ENCODE results near the gene ASF1B. TPM values are rescaled to one million over a fixed set of nuclear protein-coding genes. Genes with fewer than 3 reads are reported as not detected.

ASF1B gene
- total RNA-seq, 4 donors from 2014 or later, result 1.2 TPM; not detected in 3

- H3K36me3 ChIP-seq, result peaks cover 0 to 46% of the 10 kb centered on the region in 2 donors
- no peaks in the 10 kb centered on the region for H3K9me3 ChIP-seq
- H3K4me1 ChIP-seq, result peaks cover 3 to 35% (median 23%) of the 10 kb centered on the region in 3 donors
- TF ChIP-seq, protein P1, sequence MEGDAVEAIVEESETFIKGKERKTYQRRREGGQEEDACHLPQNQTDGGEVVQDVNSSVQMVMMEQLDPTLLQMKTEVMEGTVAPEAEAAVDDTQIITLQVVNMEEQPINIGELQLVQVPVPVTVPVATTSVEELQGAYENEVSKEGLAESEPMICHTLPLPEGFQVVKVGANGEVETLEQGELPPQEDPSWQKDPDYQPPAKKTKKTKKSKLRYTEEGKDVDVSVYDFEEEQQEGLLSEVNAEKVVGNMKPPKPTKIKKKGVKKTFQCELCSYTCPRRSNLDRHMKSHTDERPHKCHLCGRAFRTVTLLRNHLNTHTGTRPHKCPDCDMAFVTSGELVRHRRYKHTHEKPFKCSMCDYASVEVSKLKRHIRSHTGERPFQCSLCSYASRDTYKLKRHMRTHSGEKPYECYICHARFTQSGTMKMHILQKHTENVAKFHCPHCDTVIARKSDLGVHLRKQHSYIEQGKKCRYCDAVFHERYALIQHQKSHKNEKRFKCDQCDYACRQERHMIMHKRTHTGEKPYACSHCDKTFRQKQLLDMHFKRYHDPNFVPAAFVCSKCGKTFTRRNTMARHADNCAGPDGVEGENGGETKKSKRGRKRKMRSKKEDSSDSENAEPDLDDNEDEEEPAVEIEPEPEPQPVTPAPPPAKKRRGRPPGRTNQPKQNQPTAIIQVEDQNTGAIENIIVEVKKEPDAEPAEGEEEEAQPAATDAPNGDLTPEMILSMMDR (IDR thresholded peaks at IDR 0.05), result peak in 2 of 4 experiments; percentile 21 to 27
- no peak for TF ChIP-seq POLR2AphosphoS5 (IDR thresholded peaks at IDR 0.05)
- no peak for ATAC-seq
- 27% methylated on average over 5 of the region's 10 CpGs; no CpG with 5 or more reads in 1 of the 2 donors for WGBS, 2 donors (ENCODE audit: low coverage in 1 of 2)
- no peaks in the 10 kb centered on the region for H3K27me3 ChIP-seq
- peak overlapping the region; percentile 27 to 84 (median 80) for H3K27ac ChIP-seq
- H3K4me3 ChIP-seq, result peak overlapping the region in 1 of 2 donors; percentile 34
These were observed 13.8 kb upstream of the ASF1B start for GRCh38 chr19:14150041-14150769.

GRCh38 chr19:14149509-14149994 is 13.2 kb upstream of the ASF1B start:
- Histone ChIP-seq H3K27ac (peak overlapping the region; percentile 27 to 84 (median 80)), H3K4me1 (peaks cover 3 to 35% (median 23%) of the 10 kb centered on the region in 3 donors), H3K9me3 (no peaks in the 10 kb centered on the region), H3K36me3 (peaks cover 0 to 39% of the 10 kb centered on the region in 2 donors), H3K4me3 (peak overlapping the region in 1 of 2 donors; percentile 34), H3K27me3 (no peaks in the 10 kb centered on the region)
- WGBS, 2 donors (ENCODE audit: low coverage in 1 of 2), result 0% methylated on average over 4 to 14 of the region's 21 CpGs
- peak; percentile 68 for ATAC-seq
- TF ChIP-seq POLR2AphosphoS5 (IDR thresholded peaks at IDR 0.05), result no peak
- TF ChIP-seq EP300 (IDR thresholded peaks at IDR 0.05), result no peak
- TF ChIP-seq POLR2A (IDR thresholded peaks at IDR 0.05), result no peak
- TF ChIP-seq, protein P1 (IDR thresholded peaks at IDR 0.05), result no peak

- Histone ChIP-seq H3K4me1 (peaks cover 3 to 35% (median 23%) of the 10 kb centered on the region in 3 donors), H3K9me3 (no peaks in the 10 kb centered on the region), H3K27me3 (no peaks in the 10 kb centered on the region), H3K27ac (peak overlapping the region; percentile 21 to 84 (median 80)), H3K36me3 (peaks cover 0 to 32% of the 10 kb centered on the region in 2 donors), H3K4me3 (peak overlapping the region in 1 of 2 donors; percentile 34)
- ATAC-seq, result peak; percentile 10
- WGBS, 2 donors (ENCODE audit: low coverage in 1 of 2), result 49% methylated on average over 6 of the region's 13 CpGs; no CpG with 5 or more reads in 1 of the 2 donors
- TF ChIP-seq POLR2A (IDR thresholded peaks at IDR 0.05) (no peak), EP300 (IDR thresholded peaks at IDR 0.05) (no peak), POLR2AphosphoS5 (IDR thresholded peaks at IDR 0.05) (no peak)
- TF ChIP-seq, protein P1 (IDR thresholded peaks at IDR 0.05), result no peak
These were observed 12.5 kb upstream of the ASF1B start for GRCh38 chr19:14148751-14149410.

DNA sequence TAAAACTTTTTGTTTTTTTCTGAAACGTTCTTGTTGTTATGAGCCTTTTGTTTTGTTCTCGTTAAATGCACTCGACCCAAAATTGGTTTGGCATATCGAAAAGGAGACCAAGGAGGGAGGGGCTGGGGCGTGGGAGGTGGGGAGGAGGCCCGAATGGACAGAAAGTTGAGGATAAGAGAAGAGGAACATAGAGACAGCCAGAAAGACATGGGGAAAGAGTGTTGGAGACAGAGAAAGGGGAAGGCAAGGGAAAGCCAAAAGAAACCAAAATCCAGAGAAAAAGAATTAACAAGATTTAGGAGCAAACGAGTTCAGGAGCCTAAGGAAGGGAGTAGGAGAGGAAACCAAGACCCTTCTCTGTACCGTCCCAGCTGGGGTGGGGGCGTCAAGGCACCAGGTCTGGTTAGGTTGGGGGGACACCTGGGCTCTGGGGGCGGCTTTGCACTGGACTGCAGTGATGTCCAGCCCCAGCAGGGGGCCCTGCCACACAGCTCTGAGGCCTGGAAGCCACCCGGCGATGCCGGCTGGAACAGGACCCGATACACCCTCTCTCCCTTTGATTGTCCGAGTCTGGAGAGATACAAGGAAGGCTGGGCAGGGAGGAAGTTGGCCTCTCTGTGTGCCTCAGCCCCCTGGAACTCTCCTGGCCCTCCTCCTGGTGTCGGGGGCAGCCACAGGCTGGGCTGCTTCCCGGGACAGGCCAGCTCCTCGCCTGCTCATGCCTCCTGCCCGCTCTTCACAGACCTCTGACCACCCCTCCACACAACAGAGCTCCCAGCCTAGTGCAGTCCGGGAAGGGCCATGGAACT is 11.6 kb upstream of the ASF1B start:
- TF ChIP-seq POLR2AphosphoS5 (IDR thresholded peaks at IDR 0.05), result no peak
- TF ChIP-seq, protein P1 (IDR thresholded peaks at IDR 0.05), result peak in 3 of 4 experiments; percentile 89 to 95 (median 91)
- TF ChIP-seq POLR2A (IDR thresholded peaks at IDR 0.05), result no peak
- TF ChIP-seq EP300 (IDR thresholded peaks at IDR 0.05), result no peak
- no peak overlapping the region for H3K4me3 ChIP-seq

More for the DNA sequence above, 11.6 kb upstream of the ASF1B start:
- peaks cover 0 to 24% of the 10 kb centered on the region in 2 donors for H3K36me3 ChIP-seq
- peak overlapping the region in 3 of 4 donors; percentile 76 to 84 (median 83) for H3K27ac ChIP-seq
- peak; percentile 84 for ATAC-seq
- WGBS, 2 donors (ENCODE audit: low coverage in 1 of 2), result 20% methylated on average over 1 to 18 of the region's 20 CpGs
- no peaks in the 10 kb centered on the region for H3K27me3 ChIP-seq
- H3K4me1 ChIP-seq, result peaks cover 3 to 35% (median 23%) of the 10 kb centered on the region in 3 donors
- H3K9me3 ChIP-seq, result no peaks in the 10 kb centered on the region

Data from gastroesophageal sphincter (tissue), 4 donors.